Thyroid gland (tissue), 4 donors: Measurements from ENCODE around the gene MEI1.
"Not testable (repeated sequence)": the region's sequence is repeated elsewhere in the genome, so short reads cannot be mapped to it uniquely, and the experiment has no call there.

Experiments used
- POLR2A ChIP-seq, 2 donors: fragments of 450-650 bp; IDR thresholded peaks; one replicate each; pipeline ENCODE4 v1.6.1; 2017; ENCODE audit warnings: antibody characterized with exemption in 2 of 2, mild to moderate bottlenecking in 2 of 2, moderate library complexity in 1 of 2
- TF ChIP-seq, protein P1 (sequence below), 6 experiments: fragments of 200-600 bp in 3 of 6; fragments of 450-650 bp in 3 of 6; sonication (generic) in 3 of 6; IDR thresholded peaks; one replicate each; pipeline ENCODE4 v1.5.1; 2016 to 2019; ENCODE audit warnings: antibody characterized with exemption in 6 of 6, mild to moderate bottlenecking in 2 of 6, inconsistent platforms in 1 of 6, moderate library complexity in 1 of 6

DNA sequence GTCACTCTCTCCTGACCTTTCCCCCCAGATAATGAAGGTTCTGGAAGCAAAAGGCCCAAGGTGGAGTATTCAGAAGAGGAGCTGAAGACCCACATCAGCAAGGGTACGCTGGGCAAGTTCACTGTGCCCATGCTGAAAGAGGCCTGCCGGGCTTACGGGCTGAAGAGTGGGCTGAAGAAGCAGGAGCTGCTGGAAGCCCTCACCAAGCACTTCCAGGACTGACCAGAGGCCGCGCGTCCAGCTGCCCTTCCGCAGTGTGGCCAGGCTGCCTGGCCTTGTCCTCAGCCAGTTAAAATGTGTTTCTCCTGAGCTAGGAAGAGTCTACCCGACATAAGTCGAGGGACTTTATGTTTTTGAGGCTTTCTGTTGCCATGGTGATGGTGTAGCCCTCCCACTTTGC lies 35.7 kb upstream of the MEI1 start:
- TF ChIP-seq, protein P1, sequence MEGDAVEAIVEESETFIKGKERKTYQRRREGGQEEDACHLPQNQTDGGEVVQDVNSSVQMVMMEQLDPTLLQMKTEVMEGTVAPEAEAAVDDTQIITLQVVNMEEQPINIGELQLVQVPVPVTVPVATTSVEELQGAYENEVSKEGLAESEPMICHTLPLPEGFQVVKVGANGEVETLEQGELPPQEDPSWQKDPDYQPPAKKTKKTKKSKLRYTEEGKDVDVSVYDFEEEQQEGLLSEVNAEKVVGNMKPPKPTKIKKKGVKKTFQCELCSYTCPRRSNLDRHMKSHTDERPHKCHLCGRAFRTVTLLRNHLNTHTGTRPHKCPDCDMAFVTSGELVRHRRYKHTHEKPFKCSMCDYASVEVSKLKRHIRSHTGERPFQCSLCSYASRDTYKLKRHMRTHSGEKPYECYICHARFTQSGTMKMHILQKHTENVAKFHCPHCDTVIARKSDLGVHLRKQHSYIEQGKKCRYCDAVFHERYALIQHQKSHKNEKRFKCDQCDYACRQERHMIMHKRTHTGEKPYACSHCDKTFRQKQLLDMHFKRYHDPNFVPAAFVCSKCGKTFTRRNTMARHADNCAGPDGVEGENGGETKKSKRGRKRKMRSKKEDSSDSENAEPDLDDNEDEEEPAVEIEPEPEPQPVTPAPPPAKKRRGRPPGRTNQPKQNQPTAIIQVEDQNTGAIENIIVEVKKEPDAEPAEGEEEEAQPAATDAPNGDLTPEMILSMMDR (IDR thresholded peaks at IDR 0.05), result not testable (repeated sequence)
- not testable (repeated sequence) for TF ChIP-seq POLR2A (IDR thresholded peaks at IDR 0.05)
